Mesenteric fat pad (tissue), 1 donor: Measurements from ENCODE around the gene PRCP. TPM values are rescaled to one million over a fixed set of nuclear protein-coding genes. Genes with fewer than 3 reads are reported as not detected.
A peak's percentile ranks its signal among the peaks of the same experiment; 100 is the strongest.
"Not testable (repeated sequence)": the region's sequence is repeated elsewhere in the genome, so short reads cannot be mapped to it uniquely, and the experiment has no call there.

Experiments used
- DNase-seq: peaks from one replicate; pipeline ENCODE4 v3.0.0-alpha.2; 2020; ENCODE audit warnings: low spot score
- long read RNA-seq: library from polyadenylated mRNA; unstranded; transcript quantifications from one replicate; pipeline ENCODE4 v2.0.0, GENCODE V29; 2020
- total RNA-seq: library from RNA; stranded (reverse); fragmentation: NEBNext Ultra II Directional; extraction: Animal tissue kit (Norgen Biotek cat#: 25700); gene quantifications from one replicate; pipeline ENCODE4 v1.2.1, GENCODE V29; 2021
- donor health status: DM: yes; HTN: yes; CAD: no.

Gene PRCP
- total RNA-seq = 71.4 TPM
- long read RNA-seq, full-length matches to known transcripts = 234 of 252 reads
- long read RNA-seq, partial matches to known transcripts = 9 of 252 reads
- long read RNA-seq, other reads (novel, unspliced or antisense) = 9 of 252 reads

DNA sequence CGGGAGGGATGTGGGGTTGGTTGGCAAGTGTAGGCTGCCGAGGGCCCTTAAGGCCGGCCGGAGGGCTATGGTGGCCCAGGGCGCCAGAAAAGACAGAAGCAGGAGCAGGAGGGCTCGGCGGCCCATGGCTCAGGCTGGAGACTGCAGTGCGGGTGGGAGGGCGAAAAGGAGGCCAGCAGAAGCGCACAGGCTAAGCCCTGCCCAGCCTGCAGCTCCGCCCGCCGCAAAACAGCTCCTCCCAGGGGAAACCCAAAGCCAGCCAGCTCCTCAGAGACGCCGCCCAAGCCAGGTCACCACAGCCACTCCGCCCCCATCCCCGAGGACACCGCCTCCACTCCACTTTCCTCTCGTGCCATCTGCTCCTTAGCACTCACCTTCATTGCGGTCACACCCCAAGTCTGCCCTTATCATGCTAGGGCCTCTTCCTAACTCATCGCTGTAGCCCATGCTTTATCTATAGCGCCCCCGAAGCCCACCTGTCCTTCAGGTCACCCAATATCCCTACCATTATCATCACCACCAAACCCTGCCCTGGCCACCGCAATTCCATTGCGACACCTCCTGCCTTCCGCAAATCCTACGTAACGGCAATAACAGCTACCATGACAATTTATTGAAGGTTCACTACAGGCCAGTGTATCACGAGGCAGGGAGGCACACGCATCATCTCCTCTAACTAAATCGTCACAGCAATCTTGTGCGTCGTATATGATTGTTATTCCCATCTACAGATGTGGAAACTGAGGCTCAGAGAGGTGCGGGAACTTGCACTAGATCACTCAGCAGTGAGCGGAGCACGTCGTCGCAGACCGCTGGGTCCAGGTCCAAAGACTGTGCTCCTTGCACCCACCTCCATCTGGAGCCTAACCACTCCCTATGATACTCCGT is at the start of gene PRCP:
PRCP (minus strand) TSS at position 154 of the 888 bp plus-strand sequence; CDS start at position 126, 28 bp downstream.
- peak; percentile 97 for DNase-seq

DNA sequence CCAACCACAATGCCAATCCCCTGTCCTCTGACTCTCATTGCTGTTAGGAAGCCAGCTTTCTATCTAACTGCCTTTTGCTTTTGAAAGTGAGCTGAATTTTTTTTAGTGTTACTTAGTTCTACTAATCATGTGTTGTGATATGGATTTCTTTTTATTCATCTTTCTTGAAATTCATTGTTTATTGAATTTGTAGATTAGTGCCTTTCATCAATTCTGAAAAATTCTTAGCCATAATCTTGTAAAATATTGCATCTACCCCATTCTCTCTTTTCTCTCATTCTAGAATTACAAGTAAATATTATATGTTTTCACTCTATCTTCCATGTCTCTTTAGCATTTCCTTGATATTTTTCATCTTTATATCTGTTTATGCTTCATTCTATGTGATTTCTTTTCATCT is 49.1 kb upstream of the PRCP start:
- DNase-seq = no peak

- DNase-seq = no peak
These were observed 45.5 kb upstream of the PRCP start for GRCh38 chr11:82945682-82946081.

DNA sequence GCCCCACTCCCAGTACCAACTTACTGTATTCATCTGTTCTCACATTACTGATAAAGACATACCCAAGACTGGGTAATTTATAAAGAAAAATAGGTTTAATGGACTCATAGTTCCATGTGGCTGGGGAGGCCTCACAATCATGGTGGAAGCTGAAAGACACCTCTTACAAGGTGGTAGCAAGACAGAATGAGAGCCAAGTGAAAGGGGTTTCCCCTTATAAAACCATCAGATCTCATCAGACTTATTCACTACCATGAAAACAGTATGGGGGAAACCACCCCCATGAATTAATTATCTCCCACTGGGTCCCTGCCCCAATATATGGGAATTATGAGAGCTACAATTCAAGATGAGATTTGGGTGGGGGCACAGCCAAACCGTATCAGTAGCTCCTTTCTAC is 44.8 kb upstream of the PRCP start:
- not testable (repeated sequence) for DNase-seq

- DNase-seq = no peak
These were observed 44.0 kb upstream of the PRCP start for GRCh38 chr11:82944198-82944597.

DNA sequence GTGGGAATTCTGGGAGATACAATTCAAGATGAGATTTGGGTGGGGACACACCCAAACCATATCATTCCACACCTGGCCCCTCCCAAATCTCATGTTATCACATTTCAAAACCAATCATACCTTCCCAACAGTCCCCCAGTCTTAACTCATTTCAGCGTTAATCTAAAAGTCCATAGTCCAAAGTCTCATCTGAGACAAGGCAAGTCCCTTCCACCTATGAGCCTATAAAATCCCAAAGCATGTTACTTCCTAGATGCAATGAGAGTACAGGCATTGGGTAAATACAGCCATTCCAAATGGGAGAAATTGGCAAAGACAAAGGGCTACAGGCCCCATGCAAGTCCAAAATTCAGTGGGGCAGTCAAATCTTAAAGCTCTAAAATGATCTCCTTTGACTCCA is 43.2 kb upstream of the PRCP start:
- DNase-seq = not testable (repeated sequence)

DNA sequence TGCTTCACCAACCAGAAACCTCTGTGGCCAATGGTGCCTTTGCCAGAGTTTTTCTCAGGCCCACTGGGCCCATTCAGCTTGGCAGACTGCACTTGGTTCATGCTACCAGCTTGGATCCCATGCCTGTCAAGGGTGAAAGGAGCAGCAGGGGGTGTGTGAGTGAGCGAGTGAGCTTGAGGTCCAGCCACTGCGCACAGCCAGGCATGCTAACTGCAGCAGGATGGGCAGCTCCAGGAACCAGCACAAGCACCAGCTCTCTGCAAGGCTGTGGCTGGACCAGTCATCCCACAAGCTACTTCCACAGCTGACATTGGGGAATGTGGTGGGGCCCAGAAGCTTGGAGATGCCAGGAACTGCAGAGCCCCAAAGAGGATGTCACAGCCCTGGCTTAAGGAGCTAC is 42.1 kb upstream of the PRCP start:
- DNase-seq = no peak

GRCh38 chr11:82939456-82939855 is 39.2 kb upstream of the PRCP start:
- DNase-seq = no peak

- DNase-seq = no peak
These were observed 37.3 kb upstream of the PRCP start for GRCh38 chr11:82937554-82937953.

GRCh38 chr11:82936261-82936660 is 36.0 kb upstream of the PRCP start:
- no peak for DNase-seq

DNA sequence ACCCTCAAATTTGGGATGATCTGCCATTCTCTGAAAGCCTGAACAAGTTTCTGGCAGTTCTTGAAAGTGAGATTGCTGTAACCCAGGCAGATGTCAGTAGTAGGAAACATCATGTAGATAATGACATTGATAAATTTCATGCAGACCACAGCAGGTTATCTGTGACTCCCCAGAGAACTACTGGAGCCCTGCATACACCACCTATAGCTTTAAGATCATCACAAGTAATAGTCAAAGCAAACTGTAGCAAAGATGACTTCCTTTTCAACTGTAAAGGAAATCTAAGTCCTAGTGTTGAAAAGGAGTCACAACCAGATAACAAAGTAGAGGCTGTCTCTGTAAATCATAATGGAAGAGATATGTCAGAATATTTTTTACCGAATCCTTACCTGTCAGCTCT is 32.3 kb upstream of the PRCP start:
- DNase-seq = no peak

DNA sequence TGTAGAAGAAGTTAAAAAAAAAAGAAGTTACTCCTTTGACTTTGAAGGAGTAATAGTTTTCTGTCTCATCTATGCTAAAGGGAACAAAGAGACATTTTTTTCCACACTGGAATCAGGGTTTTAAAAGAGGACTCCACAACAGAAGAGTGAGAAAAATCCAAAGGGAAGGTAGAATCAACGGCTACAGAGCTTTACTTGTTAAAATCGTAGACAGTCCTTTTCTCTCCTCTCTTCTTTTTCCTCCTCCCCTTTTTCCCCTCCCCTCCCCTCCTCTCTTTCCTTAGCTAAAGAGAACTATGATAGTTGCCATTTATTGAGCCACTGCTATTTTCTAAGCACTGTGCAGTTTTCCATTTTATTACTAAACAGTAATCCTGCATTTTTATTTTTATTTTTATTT is 30.5 kb upstream of the PRCP start:
- DNase-seq = no peak

DNA sequence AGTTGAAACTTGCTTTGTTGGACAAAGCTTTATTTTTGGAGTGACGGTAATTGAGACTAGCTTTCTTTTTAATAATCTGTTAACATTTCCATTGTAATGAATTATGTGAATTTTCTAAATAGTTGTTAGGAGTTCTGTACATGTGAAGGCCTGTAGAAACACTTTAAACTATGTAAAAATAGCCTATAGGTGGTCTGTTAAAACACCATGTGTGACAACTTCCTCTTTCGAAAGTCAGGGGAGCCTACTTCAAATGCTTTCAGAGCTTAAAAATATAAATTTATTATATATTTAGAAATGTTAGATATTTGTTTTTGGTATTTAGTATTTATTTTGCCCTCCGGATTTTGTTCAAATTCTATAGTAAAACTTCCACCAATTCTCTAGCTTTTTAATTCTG is 30.0 kb upstream of the PRCP start:
- DNase-seq = no peak

GRCh38 chr11:82929121-82929520 is 28.9 kb upstream of the PRCP start:
- no peak for DNase-seq

DNA sequence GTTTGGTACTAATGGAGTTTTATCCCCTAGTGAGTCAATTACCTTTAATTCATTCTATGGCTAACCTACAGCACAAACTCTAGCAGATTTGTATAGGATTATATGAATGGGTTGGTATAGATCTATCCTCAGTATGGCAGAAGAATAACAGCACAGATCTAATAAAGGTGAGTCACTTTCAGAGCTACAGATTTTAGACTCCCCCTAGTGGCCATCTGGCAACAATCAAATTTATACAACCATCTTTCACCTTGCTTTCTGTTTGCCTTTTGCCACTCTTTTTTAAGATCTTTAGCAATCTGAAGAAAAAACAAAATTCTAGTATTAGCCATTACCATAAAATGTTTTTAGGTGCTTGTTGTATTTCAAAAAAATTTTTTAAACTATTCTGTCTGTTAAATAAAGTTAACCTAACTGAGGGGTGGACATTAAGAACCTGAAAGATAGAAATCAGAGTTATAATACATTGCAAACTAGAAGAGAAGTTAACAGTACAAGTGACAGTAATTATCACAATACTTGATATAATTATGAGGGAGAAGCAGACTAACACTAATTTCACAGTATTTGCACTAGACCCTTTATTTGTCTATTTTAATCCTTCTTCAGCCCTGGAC is 27.1 kb upstream of the PRCP start:
- DNase-seq = no peak

GRCh38 chr11:82924522-82925224 is 24.4 kb upstream of the PRCP start:
- DNase-seq = no peak

DNA sequence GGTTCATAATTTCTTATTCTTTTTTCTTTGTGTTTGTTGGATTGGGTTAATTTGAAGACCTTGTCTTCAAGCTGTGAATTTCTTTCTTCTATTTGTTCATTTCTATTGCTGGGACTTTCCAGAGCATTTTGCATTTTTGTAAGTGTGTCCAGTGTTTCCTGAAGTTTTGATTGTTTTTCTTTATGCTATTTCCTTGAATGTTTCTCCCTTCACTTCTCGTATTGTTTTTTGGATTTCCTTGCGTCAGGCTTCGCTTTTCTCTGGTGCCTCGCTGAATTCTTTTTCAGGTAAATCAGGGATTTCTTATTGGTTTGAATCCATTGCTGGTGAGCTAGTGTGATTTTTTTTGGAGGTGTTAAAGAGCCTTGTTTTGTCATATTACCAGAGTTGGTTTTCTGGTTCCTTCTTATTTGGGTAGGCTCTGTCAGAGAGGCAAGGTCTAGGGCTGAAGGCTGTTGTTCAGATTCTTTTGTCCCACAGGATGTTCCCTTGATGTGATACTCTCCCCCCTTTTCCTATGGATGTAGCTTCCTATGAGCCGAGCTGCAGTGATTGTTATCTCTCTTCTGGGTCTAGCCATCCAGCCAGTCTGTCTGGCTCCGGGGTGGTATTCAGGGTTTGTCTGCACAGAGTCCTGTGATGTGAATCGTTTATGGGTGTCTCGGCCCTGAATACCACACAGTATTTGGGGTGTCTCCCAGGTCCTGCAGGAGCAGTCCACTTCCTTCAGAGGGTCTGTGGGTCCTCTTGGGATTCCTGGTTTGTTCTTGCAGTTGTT is 22.4 kb upstream of the PRCP start:
- DNase-seq = not testable (repeated sequence)

- not testable (repeated sequence) for DNase-seq
These were observed 20.0 kb upstream of the PRCP start for GRCh38 chr11:82920227-82920626.

DNA sequence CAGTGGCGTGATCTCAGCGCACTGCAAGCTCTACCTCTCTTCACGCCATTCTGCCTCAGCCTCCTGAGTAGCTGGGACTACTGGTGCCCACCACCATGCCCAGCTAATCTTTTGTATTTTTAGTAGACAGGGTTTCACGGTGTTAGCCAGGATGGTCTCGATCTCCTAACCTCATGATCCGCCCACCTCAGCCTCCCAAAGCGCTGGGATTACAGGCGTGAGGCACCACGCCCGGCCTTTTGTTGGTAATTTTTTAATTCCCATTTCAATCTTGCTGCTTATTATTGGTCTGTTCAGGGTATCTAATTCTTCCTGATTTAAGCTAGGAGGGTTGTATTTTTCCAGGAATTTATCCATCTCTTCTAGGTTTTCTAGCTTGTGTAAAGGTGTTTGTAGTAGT is 19.6 kb upstream of the PRCP start:
- not testable (repeated sequence) for DNase-seq

DNA sequence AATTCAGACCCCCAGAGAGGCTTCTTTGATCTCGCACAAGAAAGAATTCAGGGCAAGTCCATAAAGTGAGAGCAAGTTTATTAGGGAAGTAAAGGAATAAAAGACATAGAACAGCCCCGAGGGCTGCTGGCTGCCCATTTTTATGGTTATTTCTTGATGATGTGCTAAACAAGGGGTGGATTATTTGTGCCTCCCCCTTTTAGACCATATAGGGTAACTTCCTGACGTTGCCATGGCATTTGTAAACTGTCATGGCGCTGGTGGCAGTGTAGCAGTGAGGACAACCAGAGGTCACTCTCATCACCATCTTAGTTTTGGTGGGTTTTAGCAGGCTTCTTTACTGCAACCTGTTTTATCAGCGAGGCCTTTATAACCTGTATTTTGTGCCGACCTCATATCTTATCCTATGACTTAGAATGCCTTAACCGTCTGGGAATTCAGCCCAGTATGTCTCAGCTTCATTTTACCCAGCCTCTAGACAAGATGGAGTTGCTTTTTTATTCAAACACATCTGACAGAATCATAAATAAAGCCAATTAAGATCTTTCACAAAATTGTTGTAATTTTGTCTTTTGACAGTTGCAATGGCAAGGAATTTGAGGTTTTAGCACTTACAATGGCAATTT is 8.9 kb upstream of the PRCP start:
- no peak for DNase-seq

- DNase-seq = no peak
These were observed 8.1 kb upstream of the PRCP start for GRCh38 chr11:82908311-82908710.
